ENCODE data around the gene SCFD2.
"Not testable (repeated sequence)": the region's sequence is repeated elsewhere in the genome, so short reads cannot be mapped to it uniquely, and the experiment has no call there.

The SCFD2 gene

DNA sequence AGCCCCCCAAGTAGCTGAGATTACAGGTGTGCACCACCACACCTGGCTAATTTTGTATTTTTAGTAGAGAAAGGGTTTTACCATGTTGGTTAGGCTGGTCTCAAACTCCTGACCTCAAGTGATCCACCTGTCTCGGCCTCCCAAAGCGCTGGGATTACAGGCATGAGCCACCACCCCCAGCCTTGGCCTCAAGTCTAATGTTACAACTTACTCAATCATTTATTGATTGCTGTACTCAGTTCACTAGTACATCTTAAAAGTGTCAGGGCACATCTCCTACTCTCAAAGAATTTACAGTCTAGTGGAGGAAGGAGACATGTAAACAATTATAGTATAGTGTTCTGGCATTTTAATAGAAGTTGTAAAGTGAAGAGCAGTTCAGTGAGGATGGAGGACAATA, 19.5 kb downstream of the SCFD2 start:
- DNase-seq (ENCODE audit: low read depth) = not testable (repeated sequence)

DNA sequence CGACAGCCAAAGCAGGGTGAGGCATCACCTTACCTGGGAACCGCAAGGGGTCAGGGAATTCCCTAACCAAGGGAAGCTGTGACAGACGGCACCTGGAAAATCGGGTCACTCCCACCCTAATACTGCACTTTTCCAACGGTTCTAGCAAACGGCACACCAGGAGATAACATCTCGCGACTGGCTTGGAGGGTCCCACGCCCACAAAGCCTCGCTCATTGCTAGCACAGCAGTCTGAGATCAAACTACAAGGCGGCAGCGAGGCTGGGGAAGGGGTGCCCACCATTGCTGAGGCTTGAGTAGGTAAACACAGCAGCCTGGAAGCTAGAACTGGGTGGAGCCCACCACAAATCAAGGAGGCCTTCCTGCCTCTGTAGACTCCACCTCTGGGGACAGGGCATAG, 25.7 kb downstream of the SCFD2 start:
- not testable (repeated sequence) for DNase-seq (ENCODE audit: low read depth)

GRCh38 chr4:53334916-53335315, 30.9 kb downstream of the SCFD2 start:
- DNase-seq (ENCODE audit: low read depth) = not testable (repeated sequence)

- DNase-seq (ENCODE audit: low read depth) = no peak
Measured at GRCh38 chr4:53326535-53326934, 39.3 kb downstream of the SCFD2 start.

DNA sequence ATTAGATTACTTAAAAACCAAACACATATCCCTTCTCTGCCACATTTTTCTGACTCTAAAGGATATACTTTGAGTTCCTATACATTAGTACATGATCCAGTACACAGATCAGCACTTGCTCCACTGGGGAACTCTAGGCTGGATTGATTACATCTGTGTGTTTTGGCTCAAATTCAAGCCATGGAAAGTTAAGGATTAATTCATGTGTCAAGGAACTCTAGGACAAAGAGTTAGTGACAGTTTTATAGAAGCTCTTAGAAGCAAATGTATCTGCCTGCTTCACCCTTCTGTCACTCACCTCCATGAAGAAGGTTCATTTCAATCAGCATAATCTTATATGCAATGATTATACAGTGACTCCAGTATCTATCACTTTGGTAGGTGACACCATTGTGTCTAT, 43.2 kb downstream of the SCFD2 start:
- DNase-seq (ENCODE audit: low read depth) = no peak

DNA sequence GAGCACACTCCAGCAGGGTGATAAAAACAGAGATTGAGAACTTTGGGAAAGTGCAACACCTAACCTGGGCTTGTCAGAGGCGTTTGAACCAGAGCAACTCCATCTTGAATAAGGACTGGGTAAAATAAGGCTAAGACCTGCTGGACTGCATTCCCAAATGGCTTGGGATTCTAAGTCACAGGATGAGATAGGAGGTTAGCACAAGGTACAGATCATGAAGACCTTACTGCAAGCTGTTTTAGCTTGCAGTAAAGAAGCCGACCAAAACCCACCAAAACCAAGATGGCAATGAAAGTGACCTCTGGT, 43.9 kb downstream of the SCFD2 start:
- DNase-seq (ENCODE audit: low read depth) = no peak

- peak; percentile 85 for DNase-seq (ENCODE audit: low read depth)
Measured at GRCh38 chr4:53321151-53321983, 44.5 kb downstream of the SCFD2 start.

GRCh38 chr4:53315300-53315699, 50.6 kb downstream of the SCFD2 start:
- no peak for DNase-seq (ENCODE audit: low read depth)

DNA sequence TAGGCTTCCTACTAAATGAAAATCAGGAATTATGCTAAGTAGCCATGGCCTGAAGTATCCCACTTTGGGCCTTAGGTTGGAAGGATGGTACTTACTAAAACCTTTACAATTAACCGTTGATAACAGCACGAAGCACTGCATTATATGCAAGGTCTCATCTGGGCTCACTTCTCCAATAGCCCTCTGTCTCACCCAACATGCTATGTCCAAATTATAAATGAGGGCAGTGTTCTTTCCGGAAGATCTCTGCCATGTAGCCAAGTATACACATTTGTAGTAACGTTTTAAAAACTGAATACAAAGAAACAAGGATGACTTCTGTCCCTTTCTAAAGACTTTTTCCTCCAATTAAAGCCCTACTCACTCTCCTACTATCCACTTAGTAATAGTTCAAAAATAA, 51.6 kb downstream of the SCFD2 start:
- no peak for DNase-seq (ENCODE audit: low read depth)

GRCh38 chr4:53313510-53313909, 52.4 kb downstream of the SCFD2 start:
- DNase-seq (ENCODE audit: low read depth) = no peak

- DNase-seq (ENCODE audit: low read depth) = no peak
Measured at GRCh38 chr4:53309321-53310040, 56.4 kb downstream of the SCFD2 start.

- no peak for DNase-seq (ENCODE audit: low read depth)
Measured at GRCh38 chr4:53307819-53308780, 57.8 kb downstream of the SCFD2 start.

- DNase-seq (ENCODE audit: low read depth) = no peak
Measured at GRCh38 chr4:53307210-53307609, 58.7 kb downstream of the SCFD2 start.

- peak; percentile 85 for DNase-seq (ENCODE audit: low read depth)
Measured at GRCh38 chr4:53306729-53307128, 59.1 kb downstream of the SCFD2 start.

- not testable (repeated sequence) for DNase-seq (ENCODE audit: low read depth)
Measured at GRCh38 chr4:53292209-53292608, 73.7 kb downstream of the SCFD2 start.

DNA sequence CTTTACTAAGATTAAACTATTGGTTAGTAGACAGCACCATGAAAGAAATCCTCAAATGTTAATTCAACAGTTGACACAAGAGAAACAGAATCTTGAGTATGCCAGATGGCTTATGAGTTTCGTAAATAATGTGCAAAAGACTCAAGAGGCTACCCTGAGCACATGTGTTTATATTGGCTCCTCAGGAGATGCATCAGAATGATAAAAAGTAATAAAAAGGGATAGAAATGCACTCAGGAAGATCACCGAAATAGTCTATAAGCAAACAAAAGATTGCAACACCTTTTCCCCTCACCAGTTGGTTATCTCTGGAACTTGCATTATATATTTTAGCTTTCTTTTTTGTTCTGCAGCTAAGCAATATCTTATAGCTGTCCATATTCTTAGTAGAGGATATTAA, 84.4 kb downstream of the SCFD2 start:
- no peak for DNase-seq (ENCODE audit: low read depth)

DNA sequence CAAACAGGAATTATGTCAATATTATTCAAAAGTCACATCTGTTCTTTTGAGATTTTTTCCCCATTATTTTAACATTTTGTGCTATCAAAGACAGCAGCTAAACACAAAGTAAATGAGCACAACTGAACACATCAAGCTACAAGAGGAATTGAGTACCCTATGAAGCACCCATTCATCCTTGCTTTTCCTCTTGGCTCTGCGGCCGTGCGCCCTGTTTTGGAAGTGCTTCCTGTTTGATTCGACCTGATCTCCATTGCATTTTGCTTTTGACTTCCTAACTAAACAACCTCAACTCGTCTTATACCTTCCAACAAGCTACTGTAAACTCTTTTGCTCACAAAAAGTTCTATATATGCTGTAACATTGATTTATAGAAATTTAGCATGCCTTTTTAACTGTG, 85.0 kb downstream of the SCFD2 start:
- no peak for DNase-seq (ENCODE audit: low read depth)

DNA sequence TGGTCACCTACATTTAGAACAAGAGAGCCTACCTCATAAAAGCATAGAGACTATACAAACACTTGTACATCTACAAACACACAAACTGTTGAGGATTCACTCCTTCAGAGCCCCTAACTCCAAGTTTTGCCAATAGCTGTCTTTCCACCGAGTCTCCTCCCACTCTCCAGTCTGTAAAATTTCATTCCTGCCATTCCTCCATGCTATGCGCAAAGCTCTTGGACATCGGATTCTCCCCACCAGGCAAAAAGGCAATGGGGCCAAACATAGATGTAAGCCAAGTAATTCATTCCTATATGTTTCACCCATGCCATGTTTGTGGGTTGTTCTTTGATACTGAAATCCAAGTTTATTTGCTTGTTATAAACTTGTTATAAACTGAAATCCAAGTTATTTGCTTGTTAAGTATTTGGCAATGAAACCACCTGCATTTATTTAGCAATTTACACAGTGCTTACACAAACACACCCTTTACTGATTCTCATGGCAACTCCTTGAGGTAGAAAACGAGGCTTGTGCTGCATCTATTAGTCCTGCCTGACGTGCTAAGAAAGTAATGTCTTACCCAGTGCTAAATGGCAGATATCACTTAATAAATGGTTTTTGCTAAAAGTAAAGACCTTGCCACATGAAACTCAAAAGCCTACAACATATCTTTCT, 91.1 kb downstream of the SCFD2 start:
- no peak for DNase-seq (ENCODE audit: low read depth)

- DNase-seq (ENCODE audit: low read depth) = peak; percentile 38
Measured at GRCh38 chr4:53273726-53274125, 92.1 kb downstream of the SCFD2 start.

DNA sequence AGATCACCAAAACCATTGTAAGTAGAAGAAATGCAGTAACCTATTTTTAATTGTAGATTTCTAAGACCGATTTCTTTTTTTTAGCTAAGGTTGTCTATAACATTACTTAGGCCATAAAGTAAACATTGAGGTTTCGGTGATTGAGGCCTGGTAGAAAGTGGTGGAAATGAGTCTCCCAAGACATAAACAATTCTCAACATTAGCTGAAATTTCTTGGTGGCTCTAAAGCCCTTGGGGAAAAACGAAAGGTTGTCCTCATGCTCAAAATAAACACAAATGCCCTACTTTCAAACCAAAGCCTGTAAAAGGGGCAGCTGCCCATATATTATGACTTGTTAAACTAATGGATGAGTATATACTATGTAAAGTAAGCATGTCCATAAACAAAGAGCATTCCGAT, 98.8 kb downstream of the SCFD2 start:
- DNase-seq (ENCODE audit: low read depth) = no peak

GRCh38 chr4:53255986-53256385, 109.9 kb downstream of the SCFD2 start:
- DNase-seq (ENCODE audit: low read depth) = not testable (repeated sequence)

GRCh38 chr4:53240573-53240972, 125.3 kb downstream of the SCFD2 start:
- no peak for DNase-seq (ENCODE audit: low read depth)
